ENCODE measurements around the gene L3MBTL4. TPM values are rescaled to one million over a fixed set of nuclear protein-coding genes. Genes with fewer than 3 reads are reported as not detected.
"Not testable (repeated sequence)": the region's sequence is repeated elsewhere in the genome, so short reads cannot be mapped to it uniquely, and the experiment has no call there.

Gene L3MBTL4
- total RNA-seq, 1 experiment from 2014 or later: not detected

GRCh38 chr18:6382963-6383362 is 31.7 kb downstream of the L3MBTL4 start (continued):
- TF ChIP-seq ATF3 (IDR thresholded peaks at IDR 0.05) (no peak), ZFX (IDR thresholded peaks at IDR 0.05) (no peak)

GRCh38 chr18:6377473-6377872 is 37.2 kb downstream of the L3MBTL4 start:
- intact Hi-C loops (cut with micrococcal nuclease); H3K27me3 ChIP-seq (ENCODE audit: insufficient read depth, low read length); H4K20me1 ChIP-seq (ENCODE audit: insufficient read depth); H3K36me3 ChIP-seq (ENCODE audit: control insufficient read depth in 1 of 2, insufficient read depth in 2 of 2, low read length in 2 of 2); H3K9ac ChIP-seq (ENCODE audit: low read length); RAD21 ChIA-PET (ENCODE audit: low non-redundant PET in 1 of 2, low total read pairs in 2 of 2, uncharacterized antibody in 2 of 2, unreplicated experiment in 2 of 2); ATAC-seq; BruUV-seq (replicated peaks); H3K9me2 ChIP-seq (ENCODE audit: insufficient read depth); H3K9me3 ChIP-seq (ENCODE audit: control insufficient read depth in 1 of 2, insufficient read depth in 1 of 2, low read depth in 1 of 2, low read length in 2 of 2); H3K27ac ChIP-seq (ENCODE audit: low read depth, low read length); H2AFZ ChIP-seq (ENCODE audit: low read depth, low read length, poor library complexity, severe bottlenecking); DNase-seq (ENCODE audit: low read depth, low spot score); H3K4me3 ChIP-seq (replicated peaks in 1 of 2; ENCODE audit: low read depth in 1 of 2, low read length in 2 of 2); H3K4me2 ChIP-seq (ENCODE audit: low read length); POLR2A ChIA-PET; CTCF ChIA-PET; H3K79me2 ChIP-seq (ENCODE audit: insufficient read depth, low read length); H3K4me1 ChIP-seq (ENCODE audit: control insufficient read depth in 1 of 2, insufficient read depth in 2 of 2, low read length in 2 of 2): not testable (repeated sequence)

- H3K4me1 ChIP-seq (ENCODE audit: control insufficient read depth in 1 of 2, insufficient read depth in 2 of 2, low read length in 2 of 2): no peaks in the 10 kb centered on the region
- no peaks in the 10 kb centered on the region for H3K79me2 ChIP-seq (ENCODE audit: insufficient read depth, low read length)
- H3K9me2 ChIP-seq (ENCODE audit: insufficient read depth): no peaks in the 10 kb centered on the region
- intact Hi-C loops (cut with micrococcal nuclease): no loop called here
- DNase-seq (ENCODE audit: low read depth, low spot score) (no peak), ATAC-seq (no peak)
- H3K4me2 ChIP-seq (ENCODE audit: low read length): no peak overlapping the region
- CTCF ChIA-PET: no interaction called here
- no peak overlapping the region for H3K4me3 ChIP-seq (replicated peaks in 1 of 2; ENCODE audit: low read depth in 1 of 2, low read length in 2 of 2)
- H3K36me3 ChIP-seq (ENCODE audit: control insufficient read depth in 1 of 2, insufficient read depth in 2 of 2, low read length in 2 of 2): no peaks in the 10 kb centered on the region
- BruUV-seq (replicated peaks): no TSS peak
- RAD21 ChIA-PET (ENCODE audit: low non-redundant PET in 1 of 2, low total read pairs in 2 of 2, uncharacterized antibody in 2 of 2, unreplicated experiment in 2 of 2): no interaction called here
- H3K27me3 ChIP-seq (ENCODE audit: insufficient read depth, low read length): no peaks in the 10 kb centered on the region
- H2AFZ ChIP-seq (ENCODE audit: low read depth, low read length, poor library complexity, severe bottlenecking): no peak overlapping the region
- POLR2A ChIA-PET: no interaction called here
- H3K27ac ChIP-seq (ENCODE audit: low read depth, low read length): no peak overlapping the region
- H3K9me3 ChIP-seq (ENCODE audit: control insufficient read depth in 1 of 2, insufficient read depth in 1 of 2, low read depth in 1 of 2, low read length in 2 of 2): peaks cover under 1 to 6% of the 10 kb centered on the region in 2 experiments; a peak in 2 of 4 replicates
- H3K9ac ChIP-seq (ENCODE audit: low read length): no peak overlapping the region
- no peaks in the 10 kb centered on the region for H4K20me1 ChIP-seq (ENCODE audit: insufficient read depth)
- TF ChIP-seq SP1 (IDR thresholded peaks at IDR 0.05; ENCODE audit: low read depth) (no peak), CEBPB (IDR thresholded peaks at IDR 0.05; ENCODE audit: low read depth) (no peak), REST (IDR thresholded peaks at IDR 0.05; ENCODE audit: low read depth) (no peak), MAX (IDR thresholded peaks at IDR 0.05) (no peak), ZBTB33 (IDR thresholded peaks at IDR 0.05; ENCODE audit: extremely low read depth, insufficient replicate concordance, low read length) (no peak), YY1 (IDR thresholded peaks at IDR 0.05; ENCODE audit: extremely low read depth, insufficient replicate concordance, low read depth, low read length) (no peak), ZNF274 (IDR thresholded peaks at IDR 0.05; ENCODE audit: low read depth, low read length) (no peak), JUND (IDR thresholded peaks at IDR 0.05) (no peak), SIN3A (IDR thresholded peaks at IDR 0.05; ENCODE audit: low read depth) (no peak), RAD21 (IDR thresholded peaks at IDR 0.05; ENCODE audit: low read depth) (no peak), CBX3 (IDR thresholded peaks at IDR 0.05; ENCODE audit: low read depth) (no peak)
Observed at GRCh38 chr18:6376433-6377229, 38.1 kb downstream of the L3MBTL4 start.
